ENCODE results near the gene METTL13. TPM values are rescaled to one million over a fixed set of nuclear protein-coding genes. Genes with fewer than 3 reads are reported as not detected.

The METTL13 gene
- total RNA-seq, 1 experiment from 2014 or later, result 64.5 TPM

GRCh38 chr1:171835891-171836290, 54.4 kb downstream of the METTL13 start:
- H3K4me1 Mint-ChIP-seq, result peaks cover 7 to 12% of the 10 kb centered on the region in 2 experiments
- Histone ChIP-seq H2BK120ac (ENCODE audit: low read depth, low read length, poor library complexity, severe bottlenecking) (no peak overlapping the region), H3K18ac (ENCODE audit: insufficient read length, low read depth, low read length) (no peak overlapping the region)

More at GRCh38 chr1:171835891-171836290, 54.4 kb downstream of the METTL13 start:
- no peaks in the 10 kb centered on the region; a peak in 1 of 5 replicates for H3K9me3 Mint-ChIP-seq
- no peak overlapping the region for H4K91ac ChIP-seq (ENCODE audit: insufficient read length, low read depth, low read length)
- no peak overlapping the region for H3K23ac ChIP-seq (ENCODE audit: insufficient read length, low read depth, low read length)
- no peaks in the 10 kb centered on the region for H3K4me1 ChIP-seq (ENCODE audit: insufficient read depth, low read length)
- no peak overlapping the region for H2BK20ac ChIP-seq (ENCODE audit: low read depth, low read length, poor library complexity, severe bottlenecking)
- no peaks in the 10 kb centered on the region; the same call in 1 of the 2 replicates for H3K27me3 ChIP-seq (ENCODE audit: insufficient read depth, low read length)
- H3T11ph ChIP-seq (ENCODE audit: low read length), result no peak overlapping the region
- no peak overlapping the region for H3K27ac ChIP-seq (ENCODE audit: insufficient read length, low read depth, low read length)
- no peak overlapping the region for H3K9ac ChIP-seq (ENCODE audit: extremely low read depth, insufficient read length, low read length)
- H3K23me2 ChIP-seq (ENCODE audit: insufficient read length, low read depth, low read length, poor library complexity, severe bottlenecking), result peaks cover 5% of the 10 kb centered on the region
- H2BK12ac ChIP-seq (ENCODE audit: insufficient read length, low read depth, low read length), result no peak overlapping the region
- H4K8ac ChIP-seq (replicated peaks; ENCODE audit: insufficient read length, low read depth, low read length), result no peak overlapping the region
- no peak overlapping the region for H2BK15ac ChIP-seq (ENCODE audit: low read depth, low read length)
- H4K5ac ChIP-seq (ENCODE audit: insufficient read length, low read depth, low read length), result no peak overlapping the region
- no peak overlapping the region for H3K4me2 ChIP-seq (ENCODE audit: insufficient read depth, insufficient read length, low read length)
- H2AFZ ChIP-seq (ENCODE audit: low read length), result no peak overlapping the region
- no peaks in the 10 kb centered on the region for H3K36me3 Mint-ChIP-seq (ENCODE audit: insufficient read depth in 1 of 3, low read depth in 3 of 3)
- DNase-seq, result no peak
- no peak overlapping the region for H3K4ac ChIP-seq (ENCODE audit: low read depth, low read length)
- no peak overlapping the region for H3K4me3 Mint-ChIP-seq
- H2BK5ac ChIP-seq (ENCODE audit: insufficient read length, low read length), result no peak overlapping the region
- peaks cover 18% of the 10 kb centered on the region for H3K27me3 Mint-ChIP-seq (ENCODE audit: low read depth)
- no peaks in the 10 kb centered on the region for H3K79me2 ChIP-seq (ENCODE audit: insufficient read depth, low read length)
- no peak overlapping the region for H3K14ac ChIP-seq (ENCODE audit: insufficient read depth, low read length)
- no peaks in the 10 kb centered on the region for H3K9me3 ChIP-seq (ENCODE audit: control insufficient read depth, low read depth, low read length)
- no peaks in the 10 kb centered on the region for H3K79me1 ChIP-seq (ENCODE audit: insufficient read depth, low read depth, low read length, poor library complexity, severe bottlenecking)
- no peak overlapping the region for H2AK5ac ChIP-seq (ENCODE audit: insufficient read length, low read length)
- H3K56ac ChIP-seq (ENCODE audit: insufficient read length, low read depth, low read length), result no peak overlapping the region
- no peaks in the 10 kb centered on the region for H4K20me1 ChIP-seq (ENCODE audit: control insufficient read depth, insufficient read depth, insufficient read length)
- TF ChIP-seq CTCF (conservative IDR thresholded peaks at IDR 0.05), result no peak
- H3K27ac Mint-ChIP-seq, result no peak overlapping the region
